ENCODE results near the gene SCG2.

Gene SCG2

GRCh38 chr2:223647258-223647952, 45.2 kb upstream of the SCG2 start:
- DNase-seq = no peak
- no peak for TF ChIP-seq CTCF (IDR thresholded peaks at IDR 0.05; ENCODE audit: borderline replicate concordance, extremely low read depth, low read length, poor library complexity, severe bottlenecking)
- TF ChIP-seq EZH2 (IDR thresholded peaks at IDR 0.05; ENCODE audit: borderline replicate concordance, low read depth, low read length, severe bottlenecking) = no peak

GRCh38 chr2:223644136-223644535, 42.0 kb upstream of the SCG2 start:
- H3K4me3 ChIP-seq (ENCODE audit: low read depth in 1 of 2, low read length in 2 of 2) = no peak overlapping the region
- ATAC-seq (ENCODE audit: insufficient read depth, low read depth) = no peak
- H3K27ac ChIP-seq (ENCODE audit: low read length) = no peak overlapping the region
- no peak for TF ChIP-seq CTCF (IDR thresholded peaks at IDR 0.05; ENCODE audit: borderline replicate concordance, extremely low read depth, low read length, poor library complexity, severe bottlenecking)
- no peak for TF ChIP-seq EZH2 (IDR thresholded peaks at IDR 0.05; ENCODE audit: borderline replicate concordance, low read depth, low read length, severe bottlenecking)
- H3K4me1 ChIP-seq (ENCODE audit: insufficient read depth, low read length) = no peaks in the 10 kb centered on the region
- H2AFZ ChIP-seq (ENCODE audit: low read depth, low read length) = no peak overlapping the region
- H3K9me3 ChIP-seq (ENCODE audit: insufficient read depth, low read length, severe bottlenecking) = no peaks in the 10 kb centered on the region
- no peaks in the 10 kb centered on the region for H4K20me1 ChIP-seq (ENCODE audit: insufficient read depth, low read length)
- H3K4me2 ChIP-seq (ENCODE audit: insufficient read depth, low read length) = no peak overlapping the region
- H3K27me3 ChIP-seq (ENCODE audit: insufficient read depth, low read length, poor library complexity) = no peaks in the 10 kb centered on the region
- H3K36me3 ChIP-seq (ENCODE audit: insufficient read depth, low read length) = no peaks in the 10 kb centered on the region
- no peaks in the 10 kb centered on the region for H3K79me2 ChIP-seq (ENCODE audit: insufficient read depth, low read length)
- no peak overlapping the region for H3K9ac ChIP-seq (ENCODE audit: low read depth, low read length)
- no peak for DNase-seq

More at GRCh38 chr2:223647258-223647952, 45.2 kb upstream of the SCG2 start:
- Histone ChIP-seq H3K79me2 (ENCODE audit: insufficient read depth, low read length) (no peaks in the 10 kb centered on the region), H3K4me2 (ENCODE audit: insufficient read depth, low read length) (no peak overlapping the region), H3K9ac (ENCODE audit: low read depth, low read length) (no peak overlapping the region), H3K4me1 (ENCODE audit: insufficient read depth, low read length) (peaks cover 21% of the 10 kb centered on the region), H4K20me1 (ENCODE audit: insufficient read depth, low read length) (no peaks in the 10 kb centered on the region), H2AFZ (ENCODE audit: low read depth, low read length) (no peak overlapping the region), H3K9me3 (ENCODE audit: insufficient read depth, low read length, severe bottlenecking) (no peaks in the 10 kb centered on the region), H3K27ac (ENCODE audit: low read length) (no peak overlapping the region), H3K27me3 (ENCODE audit: insufficient read depth, low read length, poor library complexity) (no peaks in the 10 kb centered on the region), H3K4me3 (ENCODE audit: low read depth in 1 of 2, low read length in 2 of 2) (no peak overlapping the region), H3K36me3 (ENCODE audit: insufficient read depth, low read length) (no peaks in the 10 kb centered on the region)
- no peak for ATAC-seq (ENCODE audit: insufficient read depth, low read depth)

GRCh38 chr2:223643309-223643708, 41.1 kb upstream of the SCG2 start:
- Histone ChIP-seq H3K4me3 (ENCODE audit: low read depth in 1 of 2, low read length in 2 of 2) (no peak overlapping the region), H3K36me3 (ENCODE audit: insufficient read depth, low read length) (no peaks in the 10 kb centered on the region), H3K27ac (ENCODE audit: low read length) (no peak overlapping the region), H3K4me1 (ENCODE audit: insufficient read depth, low read length) (no peaks in the 10 kb centered on the region), H3K9ac (ENCODE audit: low read depth, low read length) (no peak overlapping the region), H2AFZ (ENCODE audit: low read depth, low read length) (no peak overlapping the region), H3K79me2 (ENCODE audit: insufficient read depth, low read length) (no peaks in the 10 kb centered on the region), H3K4me2 (ENCODE audit: insufficient read depth, low read length) (no peak overlapping the region), H3K9me3 (ENCODE audit: insufficient read depth, low read length, severe bottlenecking) (no peaks in the 10 kb centered on the region), H4K20me1 (ENCODE audit: insufficient read depth, low read length) (no peaks in the 10 kb centered on the region), H3K27me3 (ENCODE audit: insufficient read depth, low read length, poor library complexity) (no peaks in the 10 kb centered on the region)
- ATAC-seq (ENCODE audit: insufficient read depth, low read depth) (no peak), DNase-seq (no peak)
- TF ChIP-seq EZH2 (IDR thresholded peaks at IDR 0.05; ENCODE audit: borderline replicate concordance, low read depth, low read length, severe bottlenecking) (no peak), CTCF (IDR thresholded peaks at IDR 0.05; ENCODE audit: borderline replicate concordance, extremely low read depth, low read length, poor library complexity, severe bottlenecking) (no peak)
